ENCODE data around the gene TP53I13.

Gene TP53I13

DNA sequence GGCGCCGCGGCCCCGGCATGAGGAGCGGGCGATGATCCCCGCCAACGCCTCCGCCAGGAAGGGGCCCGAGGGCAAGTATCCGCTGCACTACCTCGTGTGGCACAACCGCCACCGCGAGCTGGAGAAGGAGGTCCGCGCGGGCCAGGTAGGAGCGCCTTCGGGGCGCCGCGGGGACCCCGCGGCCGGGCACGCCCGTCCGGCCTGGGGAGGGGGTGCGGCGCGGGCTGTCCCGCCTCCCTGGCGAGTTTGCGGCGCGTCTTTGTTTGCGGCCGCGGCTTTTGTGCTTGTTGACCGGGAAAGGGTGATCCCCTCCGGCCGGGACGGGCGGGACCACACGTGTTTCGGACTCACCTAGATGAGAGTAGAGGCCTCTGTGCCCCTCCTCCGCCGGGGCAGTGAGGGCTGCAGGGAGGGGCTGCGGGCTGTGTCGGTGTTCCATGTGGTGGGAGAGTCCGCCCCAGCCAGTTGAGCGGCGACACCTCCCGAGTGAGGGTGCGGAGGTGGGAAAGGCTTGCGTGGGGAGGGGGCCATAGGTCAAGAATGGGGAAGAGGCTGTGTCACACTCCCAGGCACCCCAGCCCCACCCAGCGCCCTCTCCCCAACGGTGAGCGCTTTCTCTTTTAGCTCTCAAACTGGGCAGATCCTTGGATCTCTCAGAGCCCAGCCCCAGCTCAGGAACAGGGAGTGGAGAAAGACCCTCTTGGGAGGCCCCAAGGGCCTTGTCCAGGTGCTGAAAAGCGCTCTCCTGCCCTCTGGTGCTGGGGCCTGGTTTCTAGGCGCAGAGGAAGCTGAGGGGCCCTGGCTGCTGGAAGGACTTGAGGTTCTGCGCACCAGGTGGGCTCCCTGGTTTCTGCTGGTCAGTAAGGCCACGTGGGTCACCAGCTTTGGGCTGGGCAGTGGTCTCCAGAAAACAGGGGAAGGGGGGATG lies 25.4 kb downstream of the TP53I13 start:
- no peak for DNase-seq (ENCODE audit: low spot score)

DNA sequence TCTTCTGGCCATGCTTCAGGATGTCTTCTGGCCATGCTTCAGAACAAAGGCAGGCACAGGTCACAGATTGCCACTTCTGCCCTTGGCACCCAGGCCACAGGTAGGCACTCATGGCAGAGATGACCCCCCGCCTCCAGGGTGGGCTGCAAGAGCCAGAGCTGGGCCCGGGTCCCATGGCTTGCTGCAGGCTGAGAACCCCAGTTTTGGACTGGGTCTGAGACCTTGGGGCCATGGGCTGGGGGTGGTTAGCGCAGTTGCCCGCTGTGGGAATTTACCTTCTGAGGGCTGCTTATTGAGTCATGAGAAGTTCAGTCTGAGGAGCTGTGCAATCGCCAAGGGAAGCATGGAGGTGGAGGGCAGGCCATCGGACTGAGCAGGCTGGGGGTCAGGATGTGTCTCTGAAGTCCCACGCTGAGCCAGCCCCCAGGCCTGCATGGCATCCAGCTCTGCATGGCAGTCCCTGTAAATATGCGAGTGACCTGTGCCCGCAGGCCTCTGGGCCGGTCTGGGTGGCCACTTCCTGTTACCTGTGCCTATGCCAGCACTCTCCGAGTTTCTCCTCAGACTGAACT lies 26.1 kb downstream of the TP53I13 start:
- DNase-seq (ENCODE audit: low spot score): no peak

DNA sequence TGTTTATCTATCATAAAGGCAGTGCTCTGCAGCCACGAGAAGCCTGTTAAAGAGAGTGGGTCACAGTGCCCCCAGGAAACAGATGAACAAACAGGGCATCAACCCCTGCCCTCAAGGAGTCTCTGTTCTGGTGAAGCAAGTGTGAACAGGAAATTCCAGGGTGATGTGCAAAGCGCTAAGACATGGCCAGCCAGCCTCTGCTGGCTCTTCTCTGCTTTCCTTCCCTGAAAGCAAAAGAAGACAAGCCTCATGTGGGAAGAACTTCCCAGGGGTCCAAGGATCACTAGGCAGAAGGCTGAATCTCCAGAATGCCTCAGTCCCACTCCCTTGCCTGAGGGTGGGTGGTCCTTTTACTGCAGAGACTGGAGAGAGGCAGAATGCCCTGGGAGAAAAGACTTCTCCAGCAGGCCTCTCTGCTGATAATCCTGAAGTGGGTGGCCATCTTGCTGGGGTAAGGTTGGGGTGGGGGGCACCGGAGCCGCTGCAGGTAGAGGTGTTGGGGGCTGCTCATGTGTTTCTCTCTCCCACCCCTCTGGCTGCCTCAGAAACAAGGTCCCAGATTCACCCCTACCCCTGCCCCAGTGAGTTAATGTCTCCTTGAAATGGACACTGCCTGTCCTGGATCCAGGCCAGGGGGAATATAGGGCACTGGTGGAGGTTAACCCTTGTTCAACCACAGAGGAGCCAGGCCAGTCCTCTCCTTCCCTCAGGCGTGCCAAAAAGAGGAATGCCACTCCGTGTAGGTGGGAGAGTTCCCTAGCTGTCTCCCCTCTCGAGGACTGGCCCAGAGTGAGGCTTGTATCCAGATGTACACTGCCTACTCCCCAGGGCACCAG lies 26.8 kb downstream of the TP53I13 start:
- no peak for DNase-seq (ENCODE audit: low spot score)

DNA sequence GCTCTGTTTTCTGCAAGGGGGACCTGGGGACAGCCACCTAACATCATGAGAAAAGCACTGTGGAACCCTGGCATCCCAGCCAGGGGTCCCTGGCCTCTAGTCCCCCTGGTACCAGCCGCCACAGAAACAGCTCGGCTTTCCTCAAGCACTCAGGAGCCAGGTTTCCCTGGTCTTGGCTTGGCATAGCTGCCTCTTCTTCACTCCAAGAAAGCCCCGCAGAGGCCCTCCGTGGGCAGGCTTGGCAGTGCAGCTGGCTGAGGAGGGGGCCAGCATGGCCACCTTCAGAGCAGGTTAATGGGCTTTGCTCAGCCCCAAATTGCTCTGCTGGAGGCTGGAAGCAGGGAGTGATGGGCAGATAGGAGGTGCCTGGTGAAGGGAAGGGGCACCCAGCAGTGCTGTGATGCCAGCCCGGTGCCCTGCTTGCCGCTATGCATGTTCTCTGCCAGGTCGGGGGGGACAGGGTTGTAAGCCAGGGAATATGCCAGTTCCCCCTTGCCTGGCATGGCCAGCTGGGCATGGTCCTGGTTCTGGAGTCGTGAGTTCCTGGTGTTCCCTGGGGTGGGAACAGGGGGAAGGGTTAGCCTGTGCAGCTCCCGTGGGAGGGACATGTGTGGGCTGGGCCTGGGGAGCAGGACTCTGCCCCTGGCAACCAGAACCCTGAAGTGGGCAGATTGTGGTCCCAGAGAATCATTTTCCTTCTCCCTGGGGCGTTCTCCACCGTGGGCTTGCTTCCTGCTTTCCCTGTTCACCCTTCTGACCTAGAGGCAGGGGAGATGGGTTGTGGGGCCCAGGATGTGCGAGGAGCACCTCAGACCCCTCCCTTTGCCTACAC lies 27.7 kb downstream of the TP53I13 start:
- no peak for DNase-seq (ENCODE audit: low spot score)

DNA sequence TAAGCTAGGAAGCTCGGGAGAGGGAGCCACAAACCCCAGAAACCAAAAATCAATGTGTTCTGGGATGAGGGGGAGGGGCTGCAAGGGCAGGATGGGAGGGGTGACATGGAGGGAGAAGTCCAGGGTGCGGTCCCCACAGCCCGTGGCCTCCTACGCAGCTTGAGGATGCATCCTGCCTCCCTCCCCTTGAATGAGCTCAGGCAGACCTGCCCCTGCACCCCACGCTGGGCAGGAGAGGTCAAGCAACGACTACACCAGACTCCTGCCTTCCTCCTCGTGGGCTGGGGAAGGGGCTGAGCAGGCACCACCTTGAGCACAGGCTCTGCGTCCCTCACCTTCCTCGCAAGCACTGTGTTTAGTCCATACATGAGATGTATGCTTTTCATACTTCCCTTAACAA lies 28.3 kb downstream of the TP53I13 start:
- no peak for DNase-seq (ENCODE audit: low spot score)

DNA sequence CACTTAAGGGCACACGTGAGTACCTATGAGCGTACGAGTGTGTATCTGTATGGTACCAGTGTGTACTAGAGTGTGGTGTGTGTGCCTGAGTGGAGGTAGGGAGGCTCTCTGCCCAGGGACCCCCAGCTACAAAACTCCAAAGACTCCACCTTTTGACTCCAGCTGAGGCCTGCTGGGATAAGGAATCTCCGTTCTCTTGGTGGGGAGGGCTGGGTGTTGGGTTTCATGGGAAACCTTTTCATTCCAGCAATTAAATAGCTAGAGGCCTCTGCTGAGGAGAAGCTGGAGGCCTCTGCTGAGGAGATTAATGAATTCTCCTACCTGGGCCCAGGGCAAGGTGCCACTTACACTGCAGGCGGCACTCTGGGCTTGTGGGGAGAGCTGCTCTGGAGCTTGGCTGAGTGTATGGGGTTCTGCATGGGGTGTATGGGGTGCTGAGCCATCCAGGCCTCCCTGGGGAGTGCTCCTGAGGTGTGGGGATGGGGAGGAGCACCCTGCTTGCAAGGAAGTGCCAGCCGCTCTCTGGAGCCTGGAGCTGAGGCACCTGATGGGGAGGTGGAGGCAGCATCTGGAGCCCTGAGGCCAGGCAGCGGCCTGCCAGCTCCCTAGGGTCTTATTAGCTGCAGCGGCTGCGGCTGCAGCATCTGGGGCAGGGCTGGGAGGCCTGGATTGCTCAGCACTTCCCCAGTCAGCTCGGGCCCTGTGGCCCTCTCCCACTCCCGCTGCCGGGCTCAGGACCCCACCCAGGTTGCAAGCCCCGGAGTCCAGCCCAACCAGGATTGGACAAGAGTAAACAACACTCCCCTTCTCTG lies 29.1 kb downstream of the TP53I13 start:
- no peak for DNase-seq (ENCODE audit: low spot score)

DNA sequence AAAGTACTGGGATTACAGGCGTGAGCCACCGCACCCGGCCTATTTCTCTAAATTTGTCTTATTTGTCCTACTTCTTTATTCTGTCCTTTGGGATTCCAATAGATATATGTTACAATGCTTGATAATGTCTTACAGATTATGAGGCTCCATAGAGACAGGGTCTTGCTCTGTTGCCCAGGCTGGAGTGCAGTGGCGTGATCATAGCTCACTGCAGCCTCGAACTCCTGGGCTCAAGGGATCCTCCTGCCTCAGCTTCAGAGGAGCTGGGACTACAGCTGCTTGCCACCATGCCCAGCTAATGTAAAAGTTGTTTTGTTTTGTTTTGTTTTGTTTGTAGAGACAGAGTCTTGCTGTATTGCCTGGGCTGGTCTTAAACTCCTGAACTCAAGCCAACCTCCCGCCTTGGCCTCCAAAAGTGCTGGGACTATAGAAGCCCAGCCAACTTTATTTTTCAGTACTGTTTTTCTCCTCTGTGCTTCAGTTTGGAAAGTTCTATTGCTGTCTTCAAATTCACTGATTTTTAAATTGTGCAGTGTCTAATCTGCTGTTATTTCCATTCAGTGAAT lies 34.7 kb downstream of the TP53I13 start:
- no peak for DNase-seq (ENCODE audit: low spot score)

DNA sequence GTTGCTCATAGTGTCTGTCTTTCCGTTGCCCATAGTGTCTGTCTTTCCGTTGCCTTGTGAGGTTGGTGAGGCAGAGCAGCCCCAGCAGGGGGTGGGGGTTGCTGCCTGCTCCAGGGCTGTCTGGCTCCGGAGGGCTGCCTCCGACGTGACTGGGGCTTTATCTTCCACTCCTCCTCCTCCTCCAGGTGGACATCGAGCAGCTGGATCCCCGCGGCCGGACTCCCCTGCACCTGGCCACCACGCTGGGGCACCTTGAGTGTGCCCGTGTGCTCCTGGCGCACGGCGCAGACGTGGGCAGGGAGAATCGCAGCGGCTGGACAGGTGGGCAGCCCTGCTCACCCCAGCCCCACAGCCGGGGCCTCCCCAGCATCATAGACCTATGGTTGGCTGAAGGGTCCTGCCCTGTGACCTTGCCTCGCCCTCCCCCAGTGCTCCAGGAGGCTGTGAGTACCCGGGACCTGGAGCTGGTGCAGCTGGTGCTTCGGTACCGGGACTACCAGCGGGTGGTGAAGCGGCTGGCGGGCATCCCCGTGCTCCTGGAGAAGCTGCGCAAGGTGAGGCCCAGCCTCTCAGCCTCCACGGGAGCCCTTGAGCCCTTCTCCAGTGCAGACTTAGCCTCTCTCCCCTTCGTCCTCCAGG lies 39.2 kb downstream of the TP53I13 start:
- no peak for DNase-seq (ENCODE audit: low spot score)

DNA sequence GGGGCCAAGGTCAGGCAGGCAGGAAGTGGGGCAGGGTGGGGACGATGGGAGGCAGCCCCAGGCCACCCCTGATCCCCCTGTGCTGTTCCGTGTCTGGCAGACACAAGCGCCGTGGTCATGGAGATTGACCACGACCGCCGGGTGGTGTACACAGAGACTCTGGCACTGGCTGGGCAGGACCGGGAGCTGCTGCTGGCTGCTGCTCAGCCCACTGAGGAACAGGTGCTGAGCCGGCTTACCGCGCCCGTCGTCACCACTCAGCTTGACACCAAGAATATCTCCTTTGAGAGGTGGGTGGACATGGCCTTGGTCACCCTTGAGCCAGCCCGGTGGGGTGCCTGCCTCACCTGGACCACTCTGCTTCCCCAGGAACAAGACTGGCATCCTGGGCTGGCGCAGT lies 40.5 kb downstream of the TP53I13 start:
- DNase-seq (ENCODE audit: low spot score): no peak

DNA sequence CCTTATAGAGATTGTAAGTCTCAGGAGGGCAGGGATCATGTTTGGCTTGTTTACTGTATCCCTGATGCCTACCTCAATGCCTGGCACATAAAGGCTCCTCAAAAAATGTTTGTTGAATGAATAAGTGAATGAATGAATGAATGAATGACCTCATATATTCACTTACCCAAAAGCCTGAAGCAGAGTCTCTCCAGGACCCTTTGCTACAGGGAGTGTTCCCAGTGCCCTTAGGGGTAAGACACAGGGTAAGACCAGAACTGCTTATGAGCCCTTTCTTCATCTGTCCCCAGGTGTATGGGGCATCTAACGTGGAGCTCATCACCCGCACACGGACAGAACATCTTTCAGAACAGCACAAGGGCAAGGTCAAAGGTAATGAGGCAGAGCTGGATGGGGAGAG lies 41.9 kb downstream of the TP53I13 start:
- no peak for DNase-seq (ENCODE audit: low spot score)

DNA sequence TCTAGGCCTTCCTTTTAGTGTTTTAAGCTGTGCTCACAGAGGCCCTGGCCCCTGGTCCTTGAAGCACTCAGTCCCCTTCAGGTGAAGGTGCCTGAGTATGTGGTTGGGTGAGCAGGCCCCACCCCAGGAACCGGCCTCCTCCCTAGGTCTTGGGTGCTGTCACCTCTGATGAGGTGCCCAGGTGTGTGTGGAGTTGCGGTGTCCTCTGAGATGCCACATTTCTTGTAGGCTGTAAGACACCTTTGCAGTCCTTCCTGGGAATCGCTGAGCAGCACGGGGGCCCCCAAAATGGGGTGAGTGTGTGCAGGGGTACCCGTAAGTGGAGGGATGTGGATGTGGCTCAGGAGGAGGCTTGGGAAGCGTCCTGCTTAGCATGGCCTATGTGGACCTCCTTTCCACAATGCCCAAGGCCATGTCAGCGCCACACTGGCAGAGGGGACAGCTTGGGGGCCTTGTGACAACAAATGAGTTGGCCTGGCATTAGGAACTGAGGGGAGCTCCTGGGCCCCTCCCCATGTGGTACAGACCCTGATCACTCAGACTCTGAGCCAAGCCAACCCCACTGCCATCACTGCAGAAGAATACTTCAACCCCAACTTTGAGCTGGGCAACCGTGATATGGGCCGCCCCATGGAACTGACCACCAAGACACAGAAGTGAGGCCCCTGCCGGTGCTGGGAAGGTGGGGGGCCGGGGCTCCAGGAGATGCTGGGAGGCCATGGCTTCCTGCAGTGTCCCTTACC lies 43.0 kb downstream of the TP53I13 start:
- no peak for DNase-seq (ENCODE audit: low spot score)

DNA sequence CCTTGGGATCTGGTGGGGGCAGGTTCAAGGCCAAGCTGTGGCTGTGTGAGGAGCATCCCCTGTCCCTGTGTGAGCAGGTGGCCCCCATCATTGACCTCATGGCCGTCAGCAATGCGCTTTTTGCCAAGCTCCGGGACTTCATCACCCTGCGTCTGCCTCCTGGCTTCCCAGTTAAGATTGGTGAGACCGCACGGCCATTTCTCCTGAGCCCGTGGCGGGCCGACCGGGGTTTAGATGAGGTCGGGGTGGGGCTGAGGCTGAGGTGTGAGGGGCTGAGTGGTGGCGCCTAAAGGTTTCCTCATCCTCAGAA lies 43.5 kb downstream of the TP53I13 start:
- no peak for DNase-seq (ENCODE audit: low spot score)

DNA sequence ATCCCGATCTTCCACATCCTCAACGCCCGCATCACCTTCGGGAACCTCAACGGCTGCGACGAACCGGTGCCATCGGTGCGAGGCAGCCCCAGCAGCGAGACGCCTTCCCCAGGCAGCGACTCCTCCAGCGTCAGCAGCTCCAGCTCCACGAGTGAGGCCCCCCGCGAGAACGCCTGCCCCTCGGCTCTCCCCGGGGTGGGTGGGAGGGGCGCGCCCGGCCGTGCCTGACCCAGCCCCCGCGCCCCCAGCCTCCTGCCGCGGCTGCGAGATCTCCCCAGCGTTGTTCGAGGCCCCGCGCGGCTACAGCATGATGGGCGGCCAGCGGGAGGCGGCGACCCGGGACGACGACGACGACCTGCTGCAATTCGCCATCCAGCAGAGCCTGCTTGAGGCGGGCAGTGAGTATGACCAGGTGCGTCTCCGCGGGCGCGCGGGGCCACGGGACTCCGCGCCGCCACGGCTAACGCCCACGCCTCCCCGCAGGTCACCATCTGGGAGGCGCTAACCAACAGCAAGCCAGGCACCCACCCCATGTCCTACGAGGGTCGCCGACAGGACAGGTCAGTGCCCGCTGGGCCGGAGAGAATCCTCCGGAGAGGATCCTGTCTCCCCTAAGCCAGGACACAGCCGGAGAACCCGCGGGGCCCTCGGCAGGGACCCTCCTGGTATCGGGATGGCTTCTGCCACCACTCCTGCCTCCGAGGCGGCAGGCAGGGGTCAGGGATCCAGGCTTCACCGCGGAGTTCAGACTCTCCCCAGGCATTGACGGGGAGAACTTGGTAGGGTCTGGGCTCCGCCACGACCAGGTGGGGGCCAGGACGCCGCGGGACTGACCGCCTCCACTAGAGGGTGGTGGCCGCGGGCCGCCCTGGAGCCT lies 44.1 kb downstream of the TP53I13 start:
- no peak for DNase-seq (ENCODE audit: low spot score)

DNA sequence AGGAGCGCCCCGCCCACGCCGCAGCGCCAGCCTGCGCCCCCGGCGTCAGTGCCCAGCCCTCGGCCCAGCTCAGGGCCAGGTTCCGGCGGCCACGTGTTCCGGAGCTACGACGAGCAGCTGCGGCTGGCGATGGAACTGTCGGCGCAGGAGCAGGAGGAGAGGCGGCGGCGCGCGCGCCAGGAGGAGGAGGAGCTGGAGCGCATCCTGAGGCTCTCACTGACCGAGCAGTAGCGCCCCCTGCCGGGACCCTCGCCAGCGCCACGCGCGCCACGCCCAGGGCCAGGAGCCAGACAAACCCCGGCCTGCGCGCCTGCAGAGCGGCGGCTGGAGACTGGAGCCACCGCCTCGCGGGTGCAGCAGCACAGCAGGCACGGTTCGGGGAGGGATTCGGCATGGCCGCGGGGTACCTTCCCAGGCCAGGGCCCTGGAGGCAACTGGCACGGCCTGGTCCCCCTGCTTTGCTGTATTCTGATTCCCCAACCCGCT lies 44.9 kb downstream of the TP53I13 start:
- DNase-seq (ENCODE audit: low spot score): peak; percentile 92

DNA sequence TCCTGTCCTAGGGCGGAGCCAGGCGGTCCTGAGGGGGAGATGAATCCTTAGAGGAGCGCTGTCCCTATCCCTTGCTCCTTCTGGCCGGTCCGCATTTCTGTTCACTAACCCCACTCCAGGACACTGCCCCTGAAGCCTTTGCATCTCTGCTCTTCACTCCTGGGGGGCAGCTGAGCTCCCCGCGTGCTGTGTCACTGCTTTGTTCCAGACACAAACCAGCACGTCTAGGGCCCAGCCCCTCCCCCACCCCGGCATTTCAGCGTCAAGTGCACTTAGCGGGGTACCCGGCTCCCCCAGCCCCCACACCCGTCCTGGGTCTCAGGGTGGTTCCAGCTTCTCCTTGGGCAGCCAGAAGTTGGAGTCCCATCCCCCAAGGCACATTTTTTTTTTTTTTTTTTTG lies 45.4 kb downstream of the TP53I13 start:
- no peak for DNase-seq (ENCODE audit: low spot score)

DNA sequence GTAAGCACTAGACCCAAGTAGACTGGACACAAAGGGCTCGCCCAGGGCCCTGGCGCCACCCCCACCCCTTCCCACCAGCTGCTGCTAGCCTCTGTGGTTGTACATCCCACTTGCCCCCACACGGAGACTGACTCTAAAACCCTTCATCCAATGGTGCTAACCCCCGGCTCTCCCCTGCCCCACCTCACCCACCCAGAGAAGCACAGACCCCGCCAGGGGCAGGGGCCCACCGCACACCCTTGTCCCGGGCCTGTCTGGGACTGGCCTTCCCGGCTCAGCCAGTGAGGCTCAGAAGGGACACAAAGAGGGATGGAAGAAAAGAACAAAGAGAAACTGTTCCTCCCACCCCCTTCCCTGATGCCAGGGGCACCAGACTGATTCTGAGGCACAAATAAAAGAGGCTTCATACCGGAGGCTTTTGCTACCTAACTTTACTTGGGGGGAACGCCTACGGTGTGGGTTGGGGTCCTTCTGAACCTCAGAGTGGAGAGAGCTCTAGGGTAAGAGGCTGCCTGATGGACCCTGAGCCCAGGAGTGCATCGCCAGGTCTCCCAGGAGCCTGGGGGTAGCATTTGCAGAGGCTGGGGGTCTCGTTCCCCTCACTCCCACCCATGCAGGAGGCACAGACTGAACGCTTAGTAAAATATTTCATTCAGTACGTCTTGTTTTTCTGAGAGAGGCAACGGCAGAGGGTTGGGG lies 46.0 kb downstream of the TP53I13 start:
- no peak for DNase-seq (ENCODE audit: low spot score)

DNA sequence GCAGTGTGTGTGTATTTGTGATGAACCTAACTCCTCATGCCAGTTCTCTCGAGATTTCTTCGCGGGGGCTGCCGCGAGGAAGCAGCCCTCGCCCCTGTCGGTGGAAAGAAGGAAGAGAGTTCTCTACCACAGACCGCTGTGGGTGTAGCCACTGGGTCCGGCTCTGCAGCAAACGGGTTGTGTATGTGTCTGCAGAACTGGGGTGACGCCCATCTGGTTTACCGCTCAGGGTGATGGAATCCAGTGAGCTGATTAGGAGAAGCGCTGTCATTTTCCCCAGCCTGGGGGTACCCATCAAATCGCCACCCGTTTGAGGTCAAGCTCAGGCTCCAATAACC lies 46.5 kb downstream of the TP53I13 start:
- peak; percentile 52 for DNase-seq (ENCODE audit: low spot score)

Measured in GM03348 (cell line).